Smooth muscle cell (in vitro differentiated cells): ENCODE data around the gene NUP107. TPM values are rescaled to one million over a fixed set of nuclear protein-coding genes. Genes with fewer than 3 reads are reported as not detected.

Experiments used
- DNase-seq: peaks from one replicate; lab custom pipeline; 2025; ENCODE audit not compliant: unreplicated experiment; lab: John Stamatoyannopoulos, UW
- H2AFZ ChIP-seq: fragments of 200-600 bp; sonication (generic); 2 replicates; pipeline ENCODE4 v1.6.0; 2016; ENCODE audit warnings: antibody characterized with exemption, low read depth, mild to moderate bottlenecking
- H3F3A ChIP-seq: fragments of 200-600 bp; sonication (generic); 2 replicates; pipeline ENCODE4 v1.6.0; 2017; ENCODE audit warnings: antibody characterized with exemption, low read depth
- H3K27ac ChIP-seq: fragments of 200-600 bp; sonication (generic); 2 replicates; pipeline ENCODE4 v1.5.1; 2016; ENCODE audit warnings: low read depth, mild to moderate bottlenecking
- H3K27me3 ChIP-seq: fragments of 200-600 bp; sonication (generic); 2 replicates; pipeline ENCODE4 v1.6.1; 2016; ENCODE audit warnings: low read depth, mild to moderate bottlenecking
- H3K36me3 ChIP-seq: fragments of 200-600 bp; sonication (generic); 2 replicates; pipeline ENCODE4 v1.5.1; 2016; ENCODE audit warnings: low read depth
- H3K4me1 ChIP-seq: fragments of 200-600 bp; sonication (generic); 2 replicates; pipeline ENCODE4 v1.5.1; 2016; ENCODE audit warnings: low read depth
- H3K4me2 ChIP-seq: fragments of 200-600 bp; sonication (generic); 2 replicates; pipeline ENCODE4 v1.6.0; 2016; ENCODE audit warnings: mild to moderate bottlenecking
- H3K4me3 ChIP-seq: fragments of 200-600 bp; sonication (generic); 2 replicates; pipeline ENCODE4 v1.5.1; 2016; ENCODE audit warnings: mild to moderate bottlenecking
- H3K79me2 ChIP-seq: fragments of 200-600 bp; sonication (generic); 2 replicates; pipeline ENCODE4 v1.6.0; 2016; ENCODE audit warnings: low read depth, mild to moderate bottlenecking
- H3K9ac ChIP-seq: fragments of 200-600 bp; sonication (generic); 2 replicates; pipeline ENCODE4 v1.6.0; 2016; ENCODE audit warnings: low read depth
- H3K9me3 ChIP-seq: fragments of 200-600 bp; sonication (generic); replicated peaks from 2 replicates; pipeline ENCODE4 v1.5.1; 2016; ENCODE audit warnings: low read depth
- H4K20me1 ChIP-seq: fragments of 200-600 bp; sonication (generic); 2 replicates; pipeline ENCODE4 v1.6.0; 2016; ENCODE audit warnings: low read depth
- CTCF ChIP-seq: fragments of 200-600 bp; sonication (generic); IDR thresholded peaks from 2 replicates; pipeline ENCODE4 v1.5.1; 2017; ENCODE audit warnings: borderline replicate concordance, mild to moderate bottlenecking, antibody characterized with exemption; ENCODE audit not compliant: insufficient read depth, poor library complexity, severe bottlenecking
- WGBS: methylation state at CpG from one replicate; pipeline ENCODE4 v1.1.7; 2016; ENCODE audit warnings: low lambda C conversion rate; 5-methylcytosine and 5-hydroxymethylcytosine counted together
- polyA plus RNA-seq: library from polyadenylated mRNA; unstranded; fragments of >200 nt; fragmentation: Nextera tagmentation; extraction: Ambion mirVana; gene quantifications from 2 replicates; pipeline ENCODE4 v1.2.1, GENCODE V29; 2016
- total RNA-seq: library from RNA; depleted of rRNA; stranded (reverse); fragments of >200 nt; gene quantifications from 2 replicates; pipeline ENCODE4 v1.2.3, GENCODE V29; 2014

The NUP107 gene
- total and polyA plus RNA-seq, 2 experiments from 2014 or later: 39.9 to 51.1 TPM

GRCh38 chr12:68785358-68785757 lies 98.6 kb downstream of the NUP107 start:
- H3F3A ChIP-seq: peaks cover 4% of the 10 kb centered on the region
- no peaks in the 10 kb centered on the region for H3K27me3 ChIP-seq
- H3K9ac ChIP-seq: no peak overlapping the region
- 73% methylated on average over 2 of the region's 2 CpGs for WGBS
- H3K36me3 ChIP-seq: no peaks in the 10 kb centered on the region
- H3K9me3 ChIP-seq: no peaks in the 10 kb centered on the region
- no peak for TF ChIP-seq CTCF
- H3K4me3 ChIP-seq: no peak overlapping the region
- H4K20me1 ChIP-seq: no peaks in the 10 kb centered on the region
- H3K27ac ChIP-seq: no peak overlapping the region
- H3K4me2 ChIP-seq: no peak overlapping the region
- no peak overlapping the region for H2AFZ ChIP-seq
- no peak for DNase-seq
- H3K79me2 ChIP-seq: no peaks in the 10 kb centered on the region
- peaks cover 10% of the 10 kb centered on the region for H3K4me1 ChIP-seq

DNA sequence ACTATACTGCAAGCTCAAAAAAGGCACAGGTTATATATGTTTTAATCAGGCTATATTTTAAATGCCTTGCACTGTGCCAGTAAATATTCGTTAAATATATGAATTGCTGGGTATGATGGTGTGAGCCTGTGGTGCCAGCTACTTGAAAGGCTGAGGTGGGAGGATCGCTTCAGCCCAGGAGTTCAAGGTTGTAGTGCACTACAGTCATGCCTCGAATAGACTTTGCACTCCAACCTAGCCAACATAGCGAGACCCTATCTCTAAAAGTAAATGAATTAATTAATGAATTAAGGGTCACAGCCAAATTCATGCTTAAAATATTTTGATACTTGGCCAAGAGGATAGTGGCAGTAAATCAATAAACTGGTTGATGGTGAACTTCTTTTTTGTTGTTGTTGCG lies 99.0 kb downstream of the NUP107 start:
- TF ChIP-seq CTCF: no peak
- H3K9ac ChIP-seq: no peak overlapping the region
- H3K4me1 ChIP-seq: peaks cover 10% of the 10 kb centered on the region
- H3K4me2 ChIP-seq: no peak overlapping the region
- 96% methylated on average over 5 of the region's 5 CpGs for WGBS
- no peaks in the 10 kb centered on the region for H4K20me1 ChIP-seq
- no peak overlapping the region for H3K4me3 ChIP-seq
- H3F3A ChIP-seq: peaks cover 4% of the 10 kb centered on the region
- no peak for DNase-seq
- H2AFZ ChIP-seq: no peak overlapping the region
- no peaks in the 10 kb centered on the region for H3K36me3 ChIP-seq
- H3K27me3 ChIP-seq: no peaks in the 10 kb centered on the region
- no peaks in the 10 kb centered on the region for H3K79me2 ChIP-seq
- H3K9me3 ChIP-seq: no peaks in the 10 kb centered on the region
- H3K27ac ChIP-seq: no peak overlapping the region

- Histone ChIP-seq H2AFZ (peak overlapping the region; percentile 78), H3K4me3 (no peak overlapping the region), H3K79me2 (no peaks in the 10 kb centered on the region), H4K20me1 (no peaks in the 10 kb centered on the region), H3K27ac (peak overlapping the region; percentile 79), H3F3A (peaks cover 4% of the 10 kb centered on the region), H3K4me2 (peak overlapping the region; percentile 65), H3K27me3 (no peaks in the 10 kb centered on the region), H3K9me3 (no peaks in the 10 kb centered on the region), H3K36me3 (no peaks in the 10 kb centered on the region), H3K4me1 (peaks cover 10% of the 10 kb centered on the region), H3K9ac (peak overlapping the region; percentile 13)
- no peak for DNase-seq
- WGBS: 79% methylated on average over 2 of the region's 2 CpGs
- no peak for TF ChIP-seq CTCF
Measured at GRCh38 chr12:68786929-68787328, 100.2 kb downstream of the NUP107 start.

DNA sequence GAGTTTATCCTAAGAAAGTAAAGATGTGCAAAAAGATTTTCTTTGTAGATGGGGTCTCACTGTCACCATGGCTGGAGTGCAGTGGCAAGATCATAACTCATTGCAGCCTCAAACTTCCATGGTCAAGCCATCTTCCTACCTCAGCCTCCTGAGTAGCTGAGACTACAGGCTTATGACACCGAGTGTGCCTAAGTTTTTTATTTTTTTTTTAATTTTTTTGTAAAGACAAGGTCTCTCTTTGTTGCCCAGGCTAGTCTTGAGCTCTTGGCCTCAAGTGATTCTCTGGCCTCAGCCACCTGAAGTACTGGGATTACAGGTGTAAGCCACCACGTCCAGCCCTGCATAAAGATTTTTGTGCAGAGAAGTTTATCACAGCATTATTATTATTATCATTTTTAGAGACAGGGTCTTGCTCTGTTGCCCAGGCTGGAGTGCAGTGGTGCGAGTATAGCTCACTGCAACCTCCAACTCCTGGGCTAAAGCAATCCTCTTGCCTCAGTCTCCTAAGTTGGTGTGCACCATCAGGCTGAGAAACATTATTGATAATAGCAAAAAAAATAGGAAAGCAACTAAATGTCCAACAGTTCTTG lies 101.9 kb downstream of the NUP107 start:
- Histone ChIP-seq H3K9ac (no peak overlapping the region), H2AFZ (no peak overlapping the region), H3K9me3 (no peaks in the 10 kb centered on the region), H3K36me3 (no peaks in the 10 kb centered on the region), H3K4me1 (peaks cover 10% of the 10 kb centered on the region), H3K27ac (no peak overlapping the region), H3F3A (peaks cover 4% of the 10 kb centered on the region), H4K20me1 (no peaks in the 10 kb centered on the region), H3K4me2 (no peak overlapping the region), H3K4me3 (no peak overlapping the region), H3K27me3 (no peaks in the 10 kb centered on the region), H3K79me2 (no peaks in the 10 kb centered on the region)
- DNase-seq: no peak
- no peak for TF ChIP-seq CTCF
- 93% methylated on average over 3 of the region's 3 CpGs for WGBS
